ENCODE data around the gene MMUT.

- TF ChIP-seq GATA2 (IDR thresholded peaks at IDR 0.05; ENCODE audit: low read depth, low read length) (no peak), GATA3 (IDR thresholded peaks at IDR 0.05; ENCODE audit: low read depth, low read length) (no peak)
These were observed 47.7 kb downstream of the MMUT start for GRCh38 chr6:49415358-49415757.
